Central memory CD8-positive, alpha-beta T cell (primary cell): ENCODE data around the gene PIGR.

Experiments used
- ATAC-seq: fragments of 150-1000 bp; cut with Tn5 transposase; replicated peaks from 2 replicates; pipeline ENCODE4 v1.10.0; 2022; ENCODE audit warnings: mild to moderate bottlenecking, moderate FRiP score, moderate number of reproducible peaks; ENCODE audit not compliant: poor library complexity, severe bottlenecking; ENCODE audit errors: extremely low read depth
- DNase-seq, 2 donors: peaks; one replicate each; pipeline ENCODE4 v3.0.0; 2021; ENCODE audit warnings: low spot score in 2 of 2
- H3K27ac Mint-ChIP-seq: one replicate; pipeline ENCODE4 v1.8.0; 2022; ENCODE audit warnings: low read depth, mild to moderate bottlenecking, moderate library complexity, mixed read lengths
- H3K27me3 Mint-ChIP-seq: one replicate; pipeline ENCODE4 v1.8.0; 2022; ENCODE audit warnings: mixed read lengths
- H3K36me3 Mint-ChIP-seq: one replicate; pipeline ENCODE4 v1.8.0; 2022; ENCODE audit warnings: mild to moderate bottlenecking, moderate library complexity, mixed read lengths; ENCODE audit not compliant: insufficient read depth
- H3K4me1 Mint-ChIP-seq: one replicate; pipeline ENCODE4 v1.8.0; 2022; ENCODE audit warnings: mixed read lengths
- H3K4me3 Mint-ChIP-seq: one replicate; pipeline ENCODE4 v1.8.0; 2022; ENCODE audit warnings: mild to moderate bottlenecking, moderate library complexity, mixed read lengths
- H3K9me3 Mint-ChIP-seq: one replicate; pipeline ENCODE4 v1.8.0; 2022; ENCODE audit warnings: mixed read lengths

PIGR gene

GRCh38 chr1:206954459-206955342, 8.4 kb upstream of the PIGR start:
- ATAC-seq, result no peak
- Mint-ChIP-seq H3K36me3 (no peaks in the 10 kb centered on the region), H3K4me1 (no peaks in the 10 kb centered on the region), H3K9me3 (no peaks in the 10 kb centered on the region), H3K27me3 (no peaks in the 10 kb centered on the region), H3K27ac (no peak overlapping the region), H3K4me3 (no peak overlapping the region)
- no peak for DNase-seq

GRCh38 chr1:206953626-206954025, 7.4 kb upstream of the PIGR start:
- no peak overlapping the region for H3K4me3 Mint-ChIP-seq
- no peaks in the 10 kb centered on the region for H3K4me1 Mint-ChIP-seq
- DNase-seq (no peak), ATAC-seq (no peak)
- no peaks in the 10 kb centered on the region for H3K36me3 Mint-ChIP-seq
- no peak overlapping the region for H3K27ac Mint-ChIP-seq
- no peaks in the 10 kb centered on the region for H3K27me3 Mint-ChIP-seq
- H3K9me3 Mint-ChIP-seq, result no peaks in the 10 kb centered on the region

- H3K4me1 Mint-ChIP-seq, result no peaks in the 10 kb centered on the region
- no peak overlapping the region for H3K27ac Mint-ChIP-seq
- ATAC-seq, result no peak
Observed at GRCh38 chr1:206953126-206953525, 6.9 kb upstream of the PIGR start.

GRCh38 chr1:206952171-206952570, 5.9 kb upstream of the PIGR start:
- no peaks in the 10 kb centered on the region for H3K36me3 Mint-ChIP-seq
- H3K4me3 Mint-ChIP-seq, result no peak overlapping the region
- H3K27ac Mint-ChIP-seq, result no peak overlapping the region
- H3K4me1 Mint-ChIP-seq, result peaks cover 8% of the 10 kb centered on the region
- no peaks in the 10 kb centered on the region for H3K9me3 Mint-ChIP-seq
- DNase-seq, result no peak
- no peak for ATAC-seq
- H3K27me3 Mint-ChIP-seq, result no peaks in the 10 kb centered on the region

More at GRCh38 chr1:206953126-206953525, 6.9 kb upstream of the PIGR start:
- Mint-ChIP-seq H3K27me3 (no peaks in the 10 kb centered on the region), H3K9me3 (no peaks in the 10 kb centered on the region), H3K36me3 (no peaks in the 10 kb centered on the region), H3K4me3 (no peak overlapping the region)
- DNase-seq, result no peak

GRCh38 chr1:206951318-206952100, 5.2 kb upstream of the PIGR start:
- no peaks in the 10 kb centered on the region for H3K36me3 Mint-ChIP-seq
- peaks cover 15% of the 10 kb centered on the region for H3K4me1 Mint-ChIP-seq
- no peaks in the 10 kb centered on the region for H3K9me3 Mint-ChIP-seq
- no peak overlapping the region for H3K4me3 Mint-ChIP-seq
- no peaks in the 10 kb centered on the region for H3K27me3 Mint-ChIP-seq
- no peak for DNase-seq
- no peak for ATAC-seq
- H3K27ac Mint-ChIP-seq, result no peak overlapping the region

- no peak for ATAC-seq
- Mint-ChIP-seq H3K27me3 (no peaks in the 10 kb centered on the region), H3K27ac (no peak overlapping the region), H3K9me3 (no peaks in the 10 kb centered on the region), H3K4me3 (no peak overlapping the region), H3K4me1 (peaks cover 26% of the 10 kb centered on the region), H3K36me3 (peaks cover 3% of the 10 kb centered on the region)
- DNase-seq, result no peak
Observed at GRCh38 chr1:206949641-206950040, 3.4 kb upstream of the PIGR start.

- no peak overlapping the region for H3K4me3 Mint-ChIP-seq
- H3K36me3 Mint-ChIP-seq, result peaks cover 3% of the 10 kb centered on the region
- H3K27me3 Mint-ChIP-seq, result no peaks in the 10 kb centered on the region
- DNase-seq (no peak), ATAC-seq (no peak)
- H3K9me3 Mint-ChIP-seq, result no peaks in the 10 kb centered on the region
- H3K4me1 Mint-ChIP-seq, result peaks cover 30% of the 10 kb centered on the region
- no peak overlapping the region for H3K27ac Mint-ChIP-seq
Observed at GRCh38 chr1:206949208-206949607, 2.9 kb upstream of the PIGR start.

GRCh38 chr1:206947255-206947654, 989 bp upstream of the PIGR start:
- no peak overlapping the region for H3K4me3 Mint-ChIP-seq
- no peak for ATAC-seq
- DNase-seq, result no peak
- no peaks in the 10 kb centered on the region for H3K27me3 Mint-ChIP-seq
- H3K36me3 Mint-ChIP-seq, result peaks cover 3% of the 10 kb centered on the region
- H3K9me3 Mint-ChIP-seq, result no peaks in the 10 kb centered on the region
- no peak overlapping the region for H3K27ac Mint-ChIP-seq
- peaks cover 30% of the 10 kb centered on the region for H3K4me1 Mint-ChIP-seq

GRCh38 chr1:206945779-206946178, 487 bp downstream of the PIGR start:
- DNase-seq (no peak), ATAC-seq (no peak)
- no peak overlapping the region for H3K27ac Mint-ChIP-seq
- peaks cover 30% of the 10 kb centered on the region for H3K4me1 Mint-ChIP-seq
- H3K4me3 Mint-ChIP-seq, result no peak overlapping the region
- no peaks in the 10 kb centered on the region for H3K9me3 Mint-ChIP-seq
- H3K36me3 Mint-ChIP-seq, result peaks cover 3% of the 10 kb centered on the region
- H3K27me3 Mint-ChIP-seq, result peaks cover 4% of the 10 kb centered on the region

GRCh38 chr1:206944703-206945102, 1.6 kb downstream of the PIGR start:
- no peak overlapping the region for H3K27ac Mint-ChIP-seq
- H3K36me3 Mint-ChIP-seq, result peaks cover 3% of the 10 kb centered on the region
- no peaks in the 10 kb centered on the region for H3K9me3 Mint-ChIP-seq
- DNase-seq (peak in 1 of 2 donors; percentile 41), ATAC-seq (peak; percentile 94)
- no peak overlapping the region for H3K4me3 Mint-ChIP-seq
- H3K27me3 Mint-ChIP-seq, result peaks cover 14% of the 10 kb centered on the region
- H3K4me1 Mint-ChIP-seq, result peaks cover 30% of the 10 kb centered on the region

- peaks cover 14% of the 10 kb centered on the region for H3K27me3 Mint-ChIP-seq
- no peak overlapping the region for H3K27ac Mint-ChIP-seq
- H3K36me3 Mint-ChIP-seq, result peaks cover 3% of the 10 kb centered on the region
- H3K4me3 Mint-ChIP-seq, result no peak overlapping the region
- H3K4me1 Mint-ChIP-seq, result peaks cover 19% of the 10 kb centered on the region
- ATAC-seq, result no peak
- no peak for DNase-seq
- no peaks in the 10 kb centered on the region for H3K9me3 Mint-ChIP-seq
Observed at GRCh38 chr1:206941766-206942418, 4.4 kb downstream of the PIGR start.

GRCh38 chr1:206940588-206940936, 5.7 kb downstream of the PIGR start:
- H3K27ac Mint-ChIP-seq, result no peak overlapping the region

More at GRCh38 chr1:206940588-206940936, 5.7 kb downstream of the PIGR start:
- H3K36me3 Mint-ChIP-seq, result peaks cover 3% of the 10 kb centered on the region
- H3K4me3 Mint-ChIP-seq, result no peak overlapping the region
- ATAC-seq, result no peak
- H3K4me1 Mint-ChIP-seq, result peaks cover 11% of the 10 kb centered on the region
- no peaks in the 10 kb centered on the region for H3K9me3 Mint-ChIP-seq
- H3K27me3 Mint-ChIP-seq, result peaks cover 14% of the 10 kb centered on the region
- DNase-seq, result no peak
